HCT116 (cell line): ENCODE measurements around the gene RTL1. TPM values are rescaled to one million over a fixed set of nuclear protein-coding genes. Genes with fewer than 3 reads are reported as not detected.

Experiments
- ATAC-seq: fragments of 200-7000 bp; cut with Tn5 transposase; 2 replicates; pipeline ENCODE4 v1.9.1; 2020; ENCODE audit warnings: mild to moderate bottlenecking, moderate library complexity
- BruUV-seq: library from RNA; stranded (reverse); fragments of 400-500 nt; replicated peaks from 2 replicates; lab custom pipeline; 2021; lab: Mats Ljungman, UMichigan
- CTCF ChIA-PET: fragments of 300-600 bp; sonication (Branson Sonifier 250); formaldehyde crosslinking; loops from one replicate; lab custom pipeline; 2021; ENCODE audit warnings: antibody characterized with exemption; lab: Charles Lee
- POLR2A ChIA-PET: fragments of 300-600, 350-600 bp; sonication (Branson Sonifier 250); formaldehyde crosslinking; loops from one replicate; lab custom pipeline; 2021; ENCODE audit warnings: antibody characterized with exemption; lab: Charles Lee
- RAD21 ChIA-PET, 2 experiments: fragments of 300-600 bp; sonication (Branson Sonifier 250); formaldehyde crosslinking; loops; one replicate each; lab custom pipeline; 2023; ENCODE audit warnings: low total read pairs in 2 of 2; ENCODE audit not compliant: uncharacterized antibody in 2 of 2, unreplicated experiment in 2 of 2, low non-redundant PET in 1 of 2; lab: Charles Lee
- DNase-seq: peaks from one replicate; pipeline ENCODE4 v3.0.0-alpha.2; 2010; ENCODE audit warnings: low read depth, low spot score
- H2AFZ ChIP-seq: fragments of 200-600 bp; shearing (Covaris generic), sonication (generic); 2 replicates; pipeline ENCODE4 v1.6.1; 2017; ENCODE audit warnings: low read depth, mixed run types, mixed read lengths, antibody characterized with exemption, low read length; ENCODE audit not compliant: poor library complexity, severe bottlenecking
- H3K27ac ChIP-seq: 2 replicates; pipeline ENCODE4 v1.5.1; 2012; ENCODE audit warnings: low read depth, low read length
- H3K27me3 ChIP-seq: fragments of 200-600 bp; sonication (generic); 2 replicates; pipeline ENCODE4 v1.6.1; 2016; ENCODE audit warnings: mixed run types, low read length, mixed read lengths; ENCODE audit not compliant: insufficient read depth
- H3K36me3 ChIP-seq, 2 experiments: fragments of 200-500 bp in 1 of 2; fragments of 200-600 bp in 1 of 2; sonication (Bioruptor generic) in 1 of 2; sonication (generic) in 1 of 2; 2 replicates each; pipeline versions ENCODE4 v1.5.1 to v1.6.1; 2014 to 2016; ENCODE audit warnings: low read length in 2 of 2, inconsistent platforms in 1 of 2, mixed read lengths in 1 of 2, mixed run types in 1 of 2; ENCODE audit not compliant: insufficient read depth in 2 of 2, control insufficient read depth in 1 of 2
- H3K4me1 ChIP-seq, 2 experiments: fragments of 200-600 bp in 1 of 2; sonication (generic) in 1 of 2; 2 replicates each; pipeline versions ENCODE4 v1.5.1 to v1.6.1; 2012 to 2017; ENCODE audit warnings: low read length in 2 of 2, inconsistent platforms in 1 of 2, mild to moderate bottlenecking in 1 of 2, mixed read lengths in 1 of 2, mixed run types in 1 of 2, moderate library complexity in 1 of 2; ENCODE audit not compliant: insufficient read depth in 2 of 2, control insufficient read depth in 1 of 2
- H3K4me2 ChIP-seq: fragments of 200-600 bp; sonication (generic); 2 replicates; pipeline ENCODE4 v1.6.1; 2017; ENCODE audit warnings: mixed run types, low read length, mixed read lengths
- H3K4me3 ChIP-seq, 2 experiments: fragments of 200-600 bp in 1 of 2; sonication (generic) in 1 of 2; replicated peaks in 1 of 2; 2 replicates each; pipeline ENCODE4 v1.5.1; 2011 to 2016; ENCODE audit warnings: low read length in 2 of 2, control low read depth in 1 of 2, low read depth in 1 of 2, mild to moderate bottlenecking in 1 of 2, mixed read lengths in 1 of 2, mixed run types in 1 of 2
- H3K79me2 ChIP-seq: fragments of 200-600 bp; sonication (generic); 2 replicates; pipeline ENCODE4 v1.6.1; 2017; ENCODE audit warnings: mild to moderate bottlenecking, mixed run types, low read length, moderate library complexity, mixed read lengths; ENCODE audit not compliant: insufficient read depth
- H3K9ac ChIP-seq: fragments of 200-600 bp; sonication (generic); 2 replicates; pipeline ENCODE4 v1.6.1; 2016; ENCODE audit warnings: low read length, mixed read lengths
- H3K9me2 ChIP-seq: fragments of 200-600 bp; sonication (generic), shearing (Covaris generic); 2 replicates; pipeline ENCODE4 v1.6.1; 2017; ENCODE audit warnings: mixed run types, mild to moderate bottlenecking, moderate library complexity; ENCODE audit not compliant: insufficient read depth
- H3K9me3 ChIP-seq, 2 experiments: fragments of 200-500 bp in 1 of 2; fragments of 200-600 bp in 1 of 2; sonication (Bioruptor generic) in 1 of 2; sonication (generic) in 1 of 2; 2 replicates each; pipeline ENCODE4 v1.6.1; 2014 to 2017; ENCODE audit warnings: low read length in 2 of 2, mixed read lengths in 2 of 2, inconsistent platforms in 1 of 2, low read depth in 1 of 2, mild to moderate bottlenecking in 1 of 2, mixed run types in 1 of 2, moderate library complexity in 1 of 2; ENCODE audit not compliant: control insufficient read depth in 1 of 2, insufficient read depth in 1 of 2
- H4K20me1 ChIP-seq: fragments of 200-600 bp; sonication (generic), shearing (Covaris generic); 2 replicates; pipeline ENCODE4 v1.6.1; 2017; ENCODE audit warnings: mixed run types, mild to moderate bottlenecking, moderate library complexity; ENCODE audit not compliant: insufficient read depth
- CBX3 ChIP-seq: IDR thresholded peaks from 2 replicates; pipeline ENCODE4 v1.6.1; 2012; ENCODE audit warnings: low read depth
- CEBPB ChIP-seq: IDR thresholded peaks from 2 replicates; pipeline ENCODE4 v1.6.1; 2012; ENCODE audit warnings: low read depth
- EZH2 ChIP-seq: fragments of 200-600 bp; sonication (generic); IDR thresholded peaks from 2 replicates; pipeline ENCODE4 v1.6.1; 2017; ENCODE audit warnings: antibody characterized with exemption, mixed run types
- FOSL1 ChIP-seq: IDR thresholded peaks from 2 replicates; pipeline ENCODE4 v1.6.1; 2012; ENCODE audit warnings: low read depth
- POLR2AphosphoS5 ChIP-seq: IDR thresholded peaks from 2 replicates; pipeline ENCODE4 v1.6.1; 2011; ENCODE audit warnings: mild to moderate bottlenecking, low read depth, low read length, moderate library complexity
- RAD21 ChIP-seq: IDR thresholded peaks from 2 replicates; pipeline ENCODE4 v1.6.1; 2012; ENCODE audit warnings: low read depth, mild to moderate bottlenecking
- REST ChIP-seq: IDR thresholded peaks from 2 replicates; pipeline ENCODE4 v1.6.1; 2012; ENCODE audit warnings: low read depth
- SRF ChIP-seq: IDR thresholded peaks from 2 replicates; pipeline ENCODE4 v1.6.1; 2012; ENCODE audit warnings: low read depth
- TCF7L2 ChIP-seq: IDR thresholded peaks from 2 replicates; pipeline ENCODE4 v1.7.0; 2011; ENCODE audit warnings: borderline replicate concordance, inconsistent platforms; ENCODE audit not compliant: insufficient read depth, insufficient read length; ENCODE audit errors: extremely low read depth
- YY1 ChIP-seq: IDR thresholded peaks from 2 replicates; pipeline ENCODE4 v1.6.1; 2011; ENCODE audit warnings: low read length, low read depth, moderate library complexity, mild to moderate bottlenecking; ENCODE audit not compliant: insufficient replicate concordance; ENCODE audit errors: extremely low read depth
- ZNF274 ChIP-seq: fragments of 200-500 bp; sonication (Bioruptor generic); IDR thresholded peaks from 2 replicates; pipeline ENCODE4 v1.6.1; 2014; ENCODE audit warnings: mild to moderate bottlenecking, low read depth, low read length, inconsistent platforms
- intact Hi-C: fragments of 100-400 bp; cut with micrococcal nuclease; formaldehyde crosslinking; loops from 2 replicates; pipeline ENCODE4 v1.10.0; 2022
- total RNA-seq: library from RNA; stranded (reverse); gene quantifications from one replicate; pipeline ENCODE4 v1.2.1, GENCODE V29; 2021; ENCODE audit not compliant: unreplicated experiment
- TF ChIP-seq, protein P1 (sequence below), 3 experiments: fragments of 200-600 bp in 1 of 3; sonication (generic) in 1 of 3; IDR thresholded peaks in 2 of 3; conservative IDR thresholded peaks in 1 of 3; 2 replicates each; pipeline ENCODE4 v1.5.1; 2012 to 2017; ENCODE audit warnings: low read depth in 2 of 3, low read length in 2 of 3, antibody characterized with exemption in 1 of 3, borderline replicate concordance in 1 of 3, control low read depth in 1 of 3, mild to moderate bottlenecking in 1 of 3, mixed read lengths in 1 of 3, mixed run types in 1 of 3, moderate library complexity in 1 of 3; ENCODE audit not compliant: insufficient read depth in 1 of 3

Gene RTL1
- total RNA-seq, 1 experiment from 2014 or later, result not detected

DNA sequence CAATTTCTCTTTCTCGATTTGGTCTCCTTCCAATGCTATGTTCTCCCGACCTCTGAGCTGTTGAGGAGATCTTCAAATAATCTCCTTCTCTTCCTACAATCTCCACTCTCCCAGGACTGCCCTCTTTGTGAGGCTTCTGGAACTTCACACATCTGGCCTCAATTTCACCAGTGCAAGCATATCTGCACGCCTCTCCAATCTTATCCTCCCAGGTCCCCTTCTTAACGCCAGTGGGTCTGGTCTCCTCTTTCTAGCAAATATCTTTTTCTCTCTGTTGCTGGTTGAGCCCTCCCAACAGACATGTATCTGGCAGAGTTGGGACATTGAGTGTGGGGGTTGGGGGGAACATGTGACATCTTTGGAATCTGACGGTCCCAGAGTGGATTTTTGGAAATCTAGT is 17.9 kb downstream of the RTL1 start:
- TF ChIP-seq FOSL1 (no peak), REST (no peak), POLR2AphosphoS5 (no peak)
- ChIA-PET RAD21 (interaction anchor here in 1 of 2 experiments (0.7 kb wide), 1 partner anchor 15 kb away, joined by 4 read pairs; no protein-coding TSS in a partner anchor), CTCF (no interaction called here), POLR2A (no interaction called here)
- no peak overlapping the region for H3K9ac ChIP-seq
- H3K79me2 ChIP-seq, result no peaks in the 10 kb centered on the region
- ATAC-seq, result no peak
- H3K27me3 ChIP-seq, result no peaks in the 10 kb centered on the region
- DNase-seq, result no peak
- H3K4me1 ChIP-seq, result no peaks in the 10 kb centered on the region
- H2AFZ ChIP-seq, result no peak overlapping the region
- H3K36me3 ChIP-seq, result no peaks in the 10 kb centered on the region
- no peaks in the 10 kb centered on the region for H3K9me3 ChIP-seq
- H3K9me2 ChIP-seq, result no peaks in the 10 kb centered on the region
- no peak overlapping the region for H3K4me2 ChIP-seq
- no peak overlapping the region for H3K27ac ChIP-seq
- H3K4me3 ChIP-seq, result no peak overlapping the region
- H4K20me1 ChIP-seq, result no peaks in the 10 kb centered on the region
- intact Hi-C loops, result no loop called here
- BruUV-seq, result no TSS peak

- Histone ChIP-seq H3K36me3 (no peaks in the 10 kb centered on the region), H3K4me1 (no peaks in the 10 kb centered on the region), H3K27ac (no peak overlapping the region), H3K79me2 (no peaks in the 10 kb centered on the region), H3K9me2 (no peaks in the 10 kb centered on the region), H4K20me1 (no peaks in the 10 kb centered on the region), H3K9me3 (no peaks in the 10 kb centered on the region), H3K4me3 (no peak overlapping the region), H3K27me3 (no peaks in the 10 kb centered on the region), H3K4me2 (no peak overlapping the region), H3K9ac (no peak overlapping the region), H2AFZ (no peak overlapping the region)
- ChIA-PET CTCF (no interaction called here), POLR2A (no interaction called here), RAD21 (interaction anchor here in 1 of 2 experiments (0.7 kb wide), 1 partner anchor 15 kb away, joined by 4 read pairs; no protein-coding TSS in a partner anchor)
- ATAC-seq (no peak), DNase-seq (no peak)
- no TSS peak for BruUV-seq
- intact Hi-C loops, result no loop called here
- TF ChIP-seq, protein P1, sequence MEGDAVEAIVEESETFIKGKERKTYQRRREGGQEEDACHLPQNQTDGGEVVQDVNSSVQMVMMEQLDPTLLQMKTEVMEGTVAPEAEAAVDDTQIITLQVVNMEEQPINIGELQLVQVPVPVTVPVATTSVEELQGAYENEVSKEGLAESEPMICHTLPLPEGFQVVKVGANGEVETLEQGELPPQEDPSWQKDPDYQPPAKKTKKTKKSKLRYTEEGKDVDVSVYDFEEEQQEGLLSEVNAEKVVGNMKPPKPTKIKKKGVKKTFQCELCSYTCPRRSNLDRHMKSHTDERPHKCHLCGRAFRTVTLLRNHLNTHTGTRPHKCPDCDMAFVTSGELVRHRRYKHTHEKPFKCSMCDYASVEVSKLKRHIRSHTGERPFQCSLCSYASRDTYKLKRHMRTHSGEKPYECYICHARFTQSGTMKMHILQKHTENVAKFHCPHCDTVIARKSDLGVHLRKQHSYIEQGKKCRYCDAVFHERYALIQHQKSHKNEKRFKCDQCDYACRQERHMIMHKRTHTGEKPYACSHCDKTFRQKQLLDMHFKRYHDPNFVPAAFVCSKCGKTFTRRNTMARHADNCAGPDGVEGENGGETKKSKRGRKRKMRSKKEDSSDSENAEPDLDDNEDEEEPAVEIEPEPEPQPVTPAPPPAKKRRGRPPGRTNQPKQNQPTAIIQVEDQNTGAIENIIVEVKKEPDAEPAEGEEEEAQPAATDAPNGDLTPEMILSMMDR (IDR thresholded peaks at IDR 0.05 in 2 of 3, conservative IDR thresholded peaks at IDR 0.05 in 1 of 3; ENCODE audit: borderline replicate concordance in 1 of 3, insufficient read depth in 1 of 3, low read depth in 2 of 3, low read length in 2 of 3), result no peak
- TF ChIP-seq YY1, result no peak
- TF ChIP-seq CBX3, result no peak
- no peak for TF ChIP-seq CEBPB
- TF ChIP-seq RAD21, result no peak
- TF ChIP-seq TCF7L2, result no peak
- no peak for TF ChIP-seq SRF
- TF ChIP-seq ZNF274, result no peak
- no peak for TF ChIP-seq EZH2
Observed at GRCh38 chr14:100885196-100885595, 18.3 kb downstream of the RTL1 start.
